ENCODE measurements around the gene CTNNBIP1.
"Not testable (repeated sequence)": the region's sequence is repeated elsewhere in the genome, so short reads cannot be mapped to it uniquely, and the experiment has no call there.

The CTNNBIP1 gene

GRCh38 chr1:9910076-9910422 lies at the start of gene CTNNBIP1:
Gene CTNNBIP1 (minus strand): TSS chr1:9910269. CDS start chr1:9872064, 38,205 bp downstream.
- DNase-seq: no peak

- no peak for DNase-seq
These were observed 47.7 kb upstream of the CTNNBIP1 start for GRCh38 chr1:9957726-9958125.

- no peak for DNase-seq
These were observed 36.2 kb upstream of the CTNNBIP1 start for GRCh38 chr1:9946315-9946714.

GRCh38 chr1:9942939-9943788 lies 33.1 kb upstream of the CTNNBIP1 start, which contains the start of the genes LZIC and NMNAT1:
Gene LZIC (minus strand): TSS chr1:9943391. CDS start chr1:9936619, 6,772 bp downstream.
Gene NMNAT1 (plus strand): TSS chr1:9943475. CDS start chr1:9972074, 28,599 bp downstream.
- DNase-seq: peak; percentile 89

GRCh38 chr1:9942399-9942938 lies 32.4 kb upstream of the CTNNBIP1 start:
- peak; percentile 46 for DNase-seq

GRCh38 chr1:9929431-9930385 lies 19.6 kb upstream of the CTNNBIP1 start:
- DNase-seq: peak; percentile 10

- no peak for DNase-seq
These were observed 17.2 kb upstream of the CTNNBIP1 start for GRCh38 chr1:9927259-9927658.

- peak; percentile 64 for DNase-seq
These were observed 12.3 kb upstream of the CTNNBIP1 start for GRCh38 chr1:9922342-9922741.

GRCh38 chr1:9920606-9921005 lies 10.5 kb upstream of the CTNNBIP1 start:
- no peak for DNase-seq

- no peak for DNase-seq
These were observed 7.8 kb upstream of the CTNNBIP1 start for GRCh38 chr1:9917901-9918300.

GRCh38 chr1:9917495-9917894 lies 7.4 kb upstream of the CTNNBIP1 start:
- not testable (repeated sequence) for DNase-seq

- DNase-seq: peak; percentile 39
These were observed 6.4 kb upstream of the CTNNBIP1 start for GRCh38 chr1:9916452-9916851.

- no peak for DNase-seq
These were observed 4.5 kb upstream of the CTNNBIP1 start for GRCh38 chr1:9914610-9914937.

GRCh38 chr1:9912264-9912936 lies 2.3 kb upstream of the CTNNBIP1 start:
- DNase-seq: no peak

- peak; percentile 97 for DNase-seq
These were observed 532 bp upstream of the CTNNBIP1 start for GRCh38 chr1:9910423-9911178.

- DNase-seq: peak; percentile 60
These were observed 629 bp downstream of the CTNNBIP1 start for GRCh38 chr1:9909234-9910046.

GRCh38 chr1:9908871-9909233 lies 1.2 kb downstream of the CTNNBIP1 start:
- no peak for DNase-seq

- DNase-seq: no peak
These were observed 2.6 kb downstream of the CTNNBIP1 start for GRCh38 chr1:9907441-9907840.

GRCh38 chr1:9906466-9906865 lies 3.6 kb downstream of the CTNNBIP1 start:
- DNase-seq: peak; percentile 9

GRCh38 chr1:9905010-9905409 lies 5.1 kb downstream of the CTNNBIP1 start:
- DNase-seq: no peak

GRCh38 chr1:9904596-9904995 lies 5.5 kb downstream of the CTNNBIP1 start:
- DNase-seq: no peak

Measured in NCI-H69 (cell line).